Activated CD8-positive, alpha-beta memory T cell treated with anti-CD3 and anti-CD28 coated beads, Interleukin-2, amount 50 U/mL, for 48 hours (primary cell): Measurements from ENCODE around the gene S100G.
"Not testable (repeated sequence)": the region's sequence is repeated elsewhere in the genome, so short reads cannot be mapped to it uniquely, and the experiment has no call there.

Source experiments
- DNase-seq: peaks from one replicate; pipeline ENCODE4 v3.0.0-alpha.2; 2020

The S100G gene

DNA sequence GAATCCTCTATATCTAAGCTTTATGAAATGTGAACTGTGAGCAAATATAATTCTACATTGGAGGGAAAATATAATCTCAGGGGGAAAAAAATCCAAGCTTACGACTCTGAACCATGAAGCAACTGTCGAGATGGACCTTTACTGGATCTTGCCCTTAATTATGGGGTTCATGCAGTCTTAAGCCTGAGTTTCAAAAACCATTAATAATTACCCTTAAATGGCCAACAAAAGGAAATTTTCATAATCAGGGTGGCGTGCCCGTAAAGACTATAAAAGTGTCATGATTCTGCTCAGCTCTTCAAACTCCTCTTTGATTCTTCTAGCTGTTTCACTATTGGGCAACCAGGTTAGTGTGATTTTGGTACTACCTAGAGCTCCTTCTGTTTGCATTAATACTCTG lies at the start of gene S100G:
Gene S100G, plus strand, starts transcription at position 301 of the 400 bp plus-strand sequence. CDS start 849 bp downstream, outside the sequence.
- no peak for DNase-seq

DNA sequence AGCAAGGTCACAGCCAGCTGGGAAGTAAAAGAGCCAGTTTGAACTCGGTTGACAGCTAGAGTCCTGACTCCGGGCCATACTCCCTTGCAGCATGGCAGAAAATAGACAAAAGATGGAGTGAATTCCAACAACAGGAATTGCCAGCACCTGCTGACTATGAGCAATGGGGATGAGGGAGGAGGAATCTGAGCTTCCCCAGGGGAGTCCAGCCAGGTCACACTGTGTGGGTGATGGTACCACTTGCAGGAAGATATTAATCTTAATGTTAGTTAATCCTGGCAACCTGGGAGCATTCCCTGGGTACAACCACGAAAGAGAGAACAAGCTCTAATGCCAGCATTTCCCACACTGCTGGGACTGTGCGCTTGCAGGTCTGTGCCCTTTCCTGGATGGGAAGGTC lies 48.1 kb upstream of the S100G start:
- DNase-seq: no peak

DNA sequence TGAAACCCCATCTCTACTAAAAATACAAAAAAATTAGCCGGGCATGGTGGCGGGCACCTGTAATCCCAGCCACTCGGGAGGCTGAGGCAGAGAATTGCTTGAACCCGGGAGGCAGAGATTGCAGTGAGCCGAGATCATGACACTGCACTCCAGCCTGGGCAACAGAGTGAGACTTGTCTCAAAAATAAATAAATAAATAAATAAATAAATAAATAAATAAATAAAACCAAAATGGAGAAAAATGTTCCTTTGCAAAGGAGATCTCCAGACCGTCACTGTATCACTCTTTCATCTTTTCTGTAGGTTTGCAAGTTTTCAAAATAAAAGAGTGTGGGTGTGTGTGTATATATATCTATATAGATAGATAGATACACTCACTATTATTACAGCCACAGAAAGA lies 46.7 kb upstream of the S100G start:
- DNase-seq: not testable (repeated sequence)

DNA sequence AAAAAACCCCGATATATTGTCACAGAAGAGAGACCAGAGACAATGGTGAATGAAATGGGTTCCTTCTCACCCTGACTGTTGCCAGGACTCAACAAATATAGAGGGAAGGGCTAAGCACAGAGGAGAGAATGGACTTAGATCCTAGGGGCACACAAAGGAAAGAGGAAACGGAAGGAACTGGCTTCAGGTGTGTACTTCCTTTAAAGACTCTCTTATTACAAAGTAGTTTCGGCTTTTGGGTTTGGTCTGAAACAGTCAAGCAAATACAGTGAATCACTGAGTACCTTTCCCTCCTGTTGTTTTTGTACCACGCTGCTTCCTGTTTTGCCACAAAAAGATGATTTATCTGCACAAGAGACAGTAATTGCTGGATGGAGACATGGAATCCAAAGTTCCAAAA lies 46.1 kb upstream of the S100G start:
- DNase-seq: no peak

DNA sequence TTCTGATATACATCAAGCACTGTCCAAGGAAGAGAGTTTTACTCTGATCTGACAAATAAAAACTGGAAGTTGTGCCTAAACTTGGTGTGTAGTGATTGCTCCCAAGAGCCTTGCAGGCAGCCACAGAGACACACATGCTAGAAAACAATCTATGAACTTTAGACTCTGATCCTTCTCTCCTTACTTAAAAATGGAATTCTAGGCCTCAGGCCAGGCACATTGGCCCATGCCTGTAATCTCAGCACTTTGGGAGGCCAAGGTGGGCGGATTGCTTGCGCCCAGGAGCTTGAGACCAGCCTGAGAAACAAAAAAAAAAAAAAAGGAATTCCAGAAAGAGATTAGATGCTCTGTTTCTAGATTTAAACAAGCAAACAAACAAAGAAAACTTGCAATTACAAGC lies 45.6 kb upstream of the S100G start:
- no peak for DNase-seq

GRCh38 chrX:16606142-16606720 lies 43.7 kb upstream of the S100G start:
- no peak for DNase-seq

- DNase-seq: no peak
Measured at GRCh38 chrX:16610121-16610621, 39.8 kb upstream of the S100G start.

GRCh38 chrX:16610654-16611053 lies 39.3 kb upstream of the S100G start:
- DNase-seq: not testable (repeated sequence)

DNA sequence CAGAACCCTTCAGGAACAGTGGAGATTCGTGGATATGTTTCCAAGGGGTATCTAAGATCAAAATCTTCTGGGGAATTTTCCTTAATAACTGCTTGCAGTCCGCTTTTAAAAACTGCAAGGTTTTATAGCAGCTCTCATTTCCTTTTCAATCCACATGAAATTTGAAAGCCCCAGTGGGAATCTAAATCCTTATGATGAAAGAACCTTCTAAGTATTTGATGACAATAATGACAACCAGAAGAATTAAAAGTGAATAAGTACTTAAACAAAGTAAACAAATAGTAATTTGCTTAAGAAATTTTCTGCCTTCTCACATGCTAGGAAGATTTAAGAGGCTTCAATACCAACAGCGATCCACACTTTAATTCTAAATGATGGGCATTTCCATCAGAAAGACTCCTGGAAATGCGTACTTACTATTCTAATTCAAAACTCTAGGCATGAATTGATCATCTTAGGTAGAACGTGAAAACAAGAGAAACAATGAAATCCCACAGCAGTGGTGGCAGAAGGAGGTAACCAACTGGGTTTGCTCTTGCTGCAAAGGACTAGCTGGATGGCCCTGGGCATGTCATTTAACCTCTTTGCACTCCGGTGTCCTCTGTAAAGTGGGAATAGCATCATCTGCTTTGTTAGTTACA lies 37.6 kb upstream of the S100G start:
- no peak for DNase-seq

DNA sequence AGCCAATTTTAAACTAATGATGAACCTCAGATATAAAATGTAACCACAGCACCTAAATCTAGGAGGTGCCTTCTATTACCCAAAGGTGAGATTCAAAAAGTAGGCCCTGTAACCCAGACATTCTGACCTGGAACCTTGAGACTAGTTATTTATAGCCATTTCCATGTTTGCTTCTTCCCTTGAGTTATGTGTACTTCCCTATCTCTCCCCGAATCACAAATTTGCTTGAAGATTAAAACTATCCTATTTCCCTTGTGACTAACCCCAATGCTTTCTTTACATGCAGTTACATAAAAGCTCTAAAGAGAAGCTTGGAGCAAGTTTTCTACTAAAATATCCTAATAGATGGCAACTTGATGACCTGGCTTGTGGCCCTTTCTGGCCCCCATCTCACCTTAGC lies 32.6 kb upstream of the S100G start:
- no peak for DNase-seq

DNA sequence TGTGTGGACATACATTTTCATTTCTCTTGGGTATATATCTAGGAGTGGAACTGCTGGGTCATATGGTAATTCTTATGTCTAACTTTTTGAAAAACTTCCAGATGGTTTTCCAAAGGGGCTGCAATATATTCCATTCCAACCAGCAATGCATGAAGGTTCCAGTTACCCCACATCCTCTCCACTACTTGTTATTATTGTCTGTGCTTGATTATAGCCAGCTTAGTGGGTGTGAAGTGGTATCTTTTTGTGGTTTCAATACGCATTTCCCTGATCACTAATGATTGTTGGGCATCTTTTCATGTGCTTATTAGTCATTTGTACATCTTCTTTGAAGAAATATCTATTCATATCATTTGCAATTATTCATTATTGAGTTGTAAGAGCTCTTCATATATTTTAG lies 31.5 kb upstream of the S100G start:
- no peak for DNase-seq

DNA sequence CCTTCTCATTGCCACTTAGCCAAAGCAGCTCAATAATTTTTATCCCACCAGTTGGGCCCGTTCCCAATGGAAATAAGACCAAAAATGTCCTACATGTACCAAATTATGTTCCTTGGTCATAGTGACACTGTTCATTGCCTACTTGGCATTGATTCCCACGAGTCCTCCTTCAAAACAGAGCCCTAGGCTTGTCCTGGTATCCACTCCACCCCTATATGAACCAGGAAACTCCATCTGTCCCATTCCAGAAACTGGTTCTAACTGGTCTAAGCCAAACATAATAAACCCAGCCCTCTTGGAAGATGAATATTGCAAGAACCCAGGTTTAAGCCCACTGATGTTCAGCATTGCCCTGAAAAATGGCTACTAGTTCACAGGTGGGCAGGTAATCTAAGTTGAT lies 30.9 kb upstream of the S100G start:
- no peak for DNase-seq

DNA sequence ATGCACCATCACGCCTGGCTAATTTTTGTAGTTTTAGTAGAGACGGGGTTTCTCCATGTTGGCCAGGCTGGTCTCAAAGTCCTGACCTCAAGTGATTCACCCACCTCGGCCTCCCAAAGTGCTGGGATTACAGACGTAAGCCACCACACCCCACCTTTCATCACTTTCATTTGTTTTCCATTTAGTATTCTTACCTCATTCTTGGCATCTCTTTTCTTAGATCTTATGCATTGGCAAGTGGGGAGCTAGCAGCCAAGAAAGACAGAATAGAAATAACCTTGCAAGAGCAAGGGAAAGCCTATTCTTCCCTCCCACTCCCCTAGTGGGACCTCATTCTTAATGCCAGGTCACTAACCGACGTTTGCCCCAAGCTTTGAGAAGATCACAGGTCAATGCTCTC lies 21.4 kb upstream of the S100G start:
- not testable (repeated sequence) for DNase-seq

GRCh38 chrX:16628946-16629595 lies 20.9 kb upstream of the S100G start:
- DNase-seq: no peak

GRCh38 chrX:16629909-16630308 lies 20.0 kb upstream of the S100G start:
- DNase-seq: no peak

DNA sequence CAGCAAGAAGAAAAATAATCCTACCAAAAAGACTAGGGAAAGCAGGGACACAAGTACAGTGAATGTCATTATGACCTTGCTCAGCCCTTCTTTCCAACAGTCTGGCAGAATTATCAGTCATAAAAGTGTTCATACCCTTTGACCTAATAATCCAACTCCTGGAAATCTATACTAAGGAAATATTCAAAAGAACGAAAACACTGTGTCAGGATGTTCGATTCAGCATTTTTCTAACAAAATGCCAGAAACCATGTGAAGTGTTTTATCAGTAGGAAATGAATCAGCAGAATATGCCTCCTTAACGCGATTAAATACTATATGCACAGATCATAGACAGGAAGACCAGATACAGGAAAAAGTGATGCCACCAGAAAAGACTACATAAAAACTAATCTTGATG lies 16.2 kb upstream of the S100G start:
- DNase-seq: no peak

DNA sequence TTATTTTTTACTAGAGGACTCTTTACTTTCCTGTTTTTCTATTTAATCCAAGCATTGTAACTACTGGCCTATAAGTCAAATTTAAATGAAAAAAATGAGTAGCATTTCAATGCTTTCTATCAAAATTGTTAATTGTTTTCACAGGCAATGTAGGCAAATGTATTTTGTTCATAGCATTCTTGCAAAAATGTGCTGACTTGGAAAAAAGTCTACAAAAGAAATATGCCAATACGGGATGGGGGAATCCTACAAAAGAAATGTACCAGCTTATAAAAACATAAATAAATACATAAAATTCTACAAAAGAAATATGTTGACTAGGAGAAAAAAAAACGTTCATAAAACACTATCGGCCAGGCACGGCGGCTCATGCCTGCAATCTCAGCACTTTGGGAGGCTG lies 14.9 kb upstream of the S100G start:
- no peak for DNase-seq

DNA sequence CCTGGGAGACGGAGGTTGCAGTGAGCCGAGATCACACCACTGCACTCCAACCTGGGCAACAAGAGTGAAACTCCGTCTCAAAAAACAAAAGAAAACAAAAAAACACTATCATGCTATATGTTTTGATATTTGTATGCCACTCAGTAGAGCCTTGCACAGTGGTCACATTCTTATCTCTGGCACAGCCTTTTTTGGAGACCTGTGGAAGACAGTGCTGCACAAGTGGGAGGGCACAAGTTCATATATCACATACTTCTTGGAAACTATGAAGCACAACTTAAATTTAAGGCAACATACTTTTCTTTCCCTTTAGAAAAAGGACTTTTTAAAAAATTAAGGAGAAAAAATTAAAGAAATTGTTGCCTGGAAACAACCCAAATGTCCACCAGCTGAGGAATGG lies 14.4 kb upstream of the S100G start:
- DNase-seq: no peak

DNA sequence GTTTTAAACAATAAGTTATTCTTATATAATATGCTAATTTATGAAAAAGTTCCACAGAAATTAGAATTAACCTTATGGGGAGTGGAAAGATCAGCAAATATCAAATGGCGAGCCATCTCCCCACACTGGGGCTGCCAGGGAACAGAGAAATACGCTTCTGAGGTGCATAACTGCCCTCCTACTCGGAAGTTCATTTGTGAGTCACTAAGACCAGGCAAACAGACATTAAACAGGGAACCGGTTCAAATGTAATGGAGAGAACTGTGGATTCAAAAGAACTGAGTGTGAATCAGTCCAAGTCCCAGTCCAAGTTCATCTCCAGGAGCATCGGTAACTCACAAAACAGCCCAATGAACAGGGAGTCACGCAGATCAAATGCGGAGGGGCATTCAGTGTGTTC lies 11.4 kb upstream of the S100G start:
- DNase-seq: no peak

DNA sequence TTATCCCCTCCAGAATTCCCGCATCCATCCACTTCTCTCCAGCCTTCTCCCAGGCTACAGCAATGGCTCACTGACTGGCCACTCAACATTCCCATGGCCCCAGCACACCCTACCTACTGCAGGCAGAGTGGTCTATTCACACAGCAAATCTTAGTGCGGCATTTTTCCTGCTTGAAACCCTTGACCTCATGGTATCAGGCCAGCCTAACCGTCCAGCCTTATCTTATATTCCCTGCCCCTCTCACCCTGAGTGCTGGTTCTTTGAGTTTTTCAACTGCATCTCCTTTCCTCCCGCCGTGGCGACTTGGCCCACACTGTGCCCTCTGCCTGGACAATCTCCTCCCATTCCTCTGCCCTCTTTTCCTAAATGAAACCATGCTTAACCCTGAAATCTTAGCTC lies 10.0 kb upstream of the S100G start:
- DNase-seq: no peak

DNA sequence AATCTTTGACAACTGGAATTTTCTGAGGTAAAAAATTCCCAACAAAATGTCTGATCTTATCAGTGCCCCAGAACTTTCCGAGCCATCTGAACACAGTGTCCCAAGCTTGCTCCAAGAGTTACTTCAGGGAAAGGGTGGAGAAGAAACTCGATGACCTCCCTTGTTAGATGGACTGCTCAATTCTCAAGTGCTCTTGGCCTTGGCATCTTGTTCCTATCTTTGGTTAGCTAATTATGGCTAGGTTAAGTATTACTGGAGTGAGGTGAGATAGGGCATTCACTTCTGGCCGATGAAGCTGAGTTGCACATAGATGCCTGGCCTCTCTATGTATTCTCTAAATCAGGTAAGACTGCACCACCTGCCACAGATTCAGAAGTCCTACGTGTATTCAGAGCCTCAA lies 9.1 kb upstream of the S100G start:
- no peak for DNase-seq

DNA sequence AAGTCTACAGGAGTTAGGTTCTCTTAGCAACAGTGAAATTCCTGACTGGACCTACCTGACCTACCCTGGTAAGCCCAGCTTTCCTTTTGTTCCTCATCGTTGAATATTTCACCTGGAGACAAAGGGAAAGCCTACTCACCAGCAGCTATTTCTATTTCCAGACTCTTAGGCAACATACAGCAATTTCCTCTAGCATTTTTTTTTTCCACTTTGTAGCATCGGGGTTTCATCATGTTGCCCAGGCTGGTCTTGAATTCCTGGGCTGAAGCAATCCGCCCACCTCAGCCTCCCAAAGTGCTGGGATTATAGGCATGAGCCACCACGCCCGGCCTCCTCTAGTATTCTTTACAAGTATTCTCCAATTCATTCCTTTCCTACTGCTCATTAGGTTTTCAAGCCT lies 6.8 kb upstream of the S100G start:
- DNase-seq: no peak

- no peak for DNase-seq
Measured at GRCh38 chrX:16646366-16647138, 3.4 kb upstream of the S100G start.
